ENCODE results near the gene SMPD2. TPM values are rescaled to one million over a fixed set of nuclear protein-coding genes. Genes with fewer than 3 reads are reported as not detected.
A peak's percentile ranks its signal among the peaks of the same experiment; 100 is the strongest.

Gene SMPD2
- total RNA-seq (1 to 10 TPM; 6.6 to 9.5 TPM), polyA plus RNA-seq (10 to 100 TPM in 1 of 2 donors, 1 to 10 TPM in 1; 2.5 to 10.6 TPM)
- long read RNA-seq, donor 1, transcript SMPD2-201 (10 exons, 1,645 nt): major isoform, 28 of 43 reads
- long read RNA-seq, donor 1, partial matches to known transcripts: 1 of 43 reads
- long read RNA-seq, donor 1, other reads (novel, unspliced or antisense): 14 of 43 reads
- long read RNA-seq, donor 2, transcript SMPD2-201 (10 exons, 1,645 nt): major isoform, 6 of 13 reads
- long read RNA-seq, donor 2, partial matches to known transcripts: 1 of 13 reads
- long read RNA-seq, donor 2, other reads (novel, unspliced or antisense): 5 of 13 reads

GRCh38 chr6:109440331-109441068 is at the start of gene SMPD2, which contains the start of gene PPIL6:
Gene SMPD2, plus strand, starts transcription at chr6:109440724. Its CDS starts 398 bp downstream, at chr6:109441122.
Gene PPIL6, minus strand, starts transcription at chr6:109440628. Its CDS starts 38 bp downstream, at chr6:109440590.
- Histone ChIP-seq H3K27ac (ENCODE audit: low read depth in 1 of 2, low read length in 2 of 2) (peak within 1 kb of the TSS in 1 of 2 donors; percentile 35), H3K4me3 (ENCODE audit: low read length in 2 of 2) (peak within 1 kb of the TSS; percentile 57 to 63), H3K4me1 (ENCODE audit: control insufficient read depth in 1 of 2, insufficient read depth in 2 of 2, low read length in 2 of 2) (no peaks in the 10 kb centered on the region), H3K27me3 (ENCODE audit: control insufficient read depth in 1 of 2, insufficient read depth in 2 of 2, low read length in 1 of 2) (no peaks in the 10 kb centered on the region), H3K9me3 (ENCODE audit: control insufficient read depth, low read length) (no peaks in the 10 kb centered on the region), H3K36me3 (ENCODE audit: control insufficient read depth in 1 of 2, insufficient read depth in 2 of 2, low read length in 1 of 2) (peaks cover 0 to 2% of the 10 kb centered on the region in 2 donors)
- intact Hi-C loops (cut with DNase I): loop anchor here (1.0 to 2.0 kb wide), 3 partner anchors 43 to 246 kb away; partner anchors contain the start of genes CD164 (in 2 of the 2) and ZBTB24 (in 1 of the 2)
- 0% methylated on average over 76 to 102 of the region's 102 CpGs for WGBS, 2 donors
- ATAC-seq (ENCODE audit: low FRiP score) (peak; percentile 96), DNase-seq (peak; percentile 94 to 96)

GRCh38 chr6:109393157-109393885 is 47.2 kb upstream of the SMPD2 start:
- Histone ChIP-seq H3K4me3 (ENCODE audit: low read length in 2 of 2) (no peak overlapping the region), H3K27me3 (ENCODE audit: control insufficient read depth in 1 of 2, insufficient read depth in 2 of 2, low read length in 1 of 2) (no peaks in the 10 kb centered on the region), H3K9me3 (ENCODE audit: control insufficient read depth, low read length) (no peaks in the 10 kb centered on the region), H3K4me1 (ENCODE audit: control insufficient read depth in 1 of 2, insufficient read depth in 2 of 2, low read length in 2 of 2) (no peaks in the 10 kb centered on the region), H3K36me3 (ENCODE audit: control insufficient read depth in 1 of 2, insufficient read depth in 2 of 2, low read length in 1 of 2) (no peaks in the 10 kb centered on the region), H3K27ac (ENCODE audit: low read depth in 1 of 2, low read length in 2 of 2) (no peak overlapping the region)
- ATAC-seq (ENCODE audit: low FRiP score) (no peak), DNase-seq (no peak)
- intact Hi-C loops (cut with DNase I): no loop called here
- 90 to 95% methylated on average over 5 of the region's 5 CpGs for WGBS, 2 donors

- Histone ChIP-seq H3K27ac (ENCODE audit: low read depth in 1 of 2, low read length in 2 of 2) (no peak overlapping the region), H3K27me3 (ENCODE audit: control insufficient read depth in 1 of 2, insufficient read depth in 2 of 2, low read length in 1 of 2) (no peaks in the 10 kb centered on the region), H3K36me3 (ENCODE audit: control insufficient read depth in 1 of 2, insufficient read depth in 2 of 2, low read length in 1 of 2) (no peaks in the 10 kb centered on the region), H3K4me1 (ENCODE audit: control insufficient read depth in 1 of 2, insufficient read depth in 2 of 2, low read length in 2 of 2) (no peaks in the 10 kb centered on the region), H3K4me3 (ENCODE audit: low read length in 2 of 2) (no peak overlapping the region), H3K9me3 (ENCODE audit: control insufficient read depth, low read length) (no peaks in the 10 kb centered on the region)
- no peak for ATAC-seq (ENCODE audit: low FRiP score)
- 71 to 78% methylated on average over 2 of the region's 2 CpGs for WGBS, 2 donors
- DNase-seq: no peak
- intact Hi-C loops (cut with DNase I): no loop called here
Measured at GRCh38 chr6:109393886-109394281, 46.6 kb upstream of the SMPD2 start.

- Histone ChIP-seq H3K36me3 (ENCODE audit: control insufficient read depth in 1 of 2, insufficient read depth in 2 of 2, low read length in 1 of 2) (no peaks in the 10 kb centered on the region), H3K27ac (ENCODE audit: low read depth in 1 of 2, low read length in 2 of 2) (no peak overlapping the region), H3K9me3 (ENCODE audit: control insufficient read depth, low read length) (no peaks in the 10 kb centered on the region), H3K4me1 (ENCODE audit: control insufficient read depth in 1 of 2, insufficient read depth in 2 of 2, low read length in 2 of 2) (peaks cover 0 to 1% of the 10 kb centered on the region in 2 donors), H3K4me3 (ENCODE audit: low read length in 2 of 2) (no peak overlapping the region), H3K27me3 (ENCODE audit: control insufficient read depth in 1 of 2, insufficient read depth in 2 of 2, low read length in 1 of 2) (no peaks in the 10 kb centered on the region)
- DNase-seq: no peak
- intact Hi-C loops (cut with DNase I): no loop called here
- WGBS, 2 donors: 93 to 96% methylated on average over 12 of the region's 12 CpGs
- no peak for ATAC-seq (ENCODE audit: low FRiP score)
Measured at GRCh38 chr6:109396046-109396718, 44.3 kb upstream of the SMPD2 start.

- Histone ChIP-seq H3K9me3 (ENCODE audit: control insufficient read depth, low read length) (no peaks in the 10 kb centered on the region), H3K4me1 (ENCODE audit: control insufficient read depth in 1 of 2, insufficient read depth in 2 of 2, low read length in 2 of 2) (peaks cover 0 to 1% of the 10 kb centered on the region in 2 donors), H3K36me3 (ENCODE audit: control insufficient read depth in 1 of 2, insufficient read depth in 2 of 2, low read length in 1 of 2) (no peaks in the 10 kb centered on the region), H3K27ac (ENCODE audit: low read depth in 1 of 2, low read length in 2 of 2) (no peak overlapping the region), H3K27me3 (ENCODE audit: control insufficient read depth in 1 of 2, insufficient read depth in 2 of 2, low read length in 1 of 2) (no peaks in the 10 kb centered on the region), H3K4me3 (ENCODE audit: low read length in 2 of 2) (no peak overlapping the region)
- DNase-seq (no peak), ATAC-seq (ENCODE audit: low FRiP score) (no peak)
- intact Hi-C loops (cut with DNase I): no loop called here
- WGBS, 2 donors: 79 to 82% methylated on average over 4 of the region's 4 CpGs
Measured at GRCh38 chr6:109397020-109397419, 43.5 kb upstream of the SMPD2 start.

- 89 to 94% methylated on average over 4 of the region's 4 CpGs for WGBS, 2 donors
- no peaks in the 10 kb centered on the region for H3K36me3 ChIP-seq (ENCODE audit: control insufficient read depth in 1 of 2, insufficient read depth in 2 of 2, low read length in 1 of 2)
- ATAC-seq (ENCODE audit: low FRiP score) (no peak), DNase-seq (no peak)
- no peaks in the 10 kb centered on the region for H3K4me1 ChIP-seq (ENCODE audit: control insufficient read depth in 1 of 2, insufficient read depth in 2 of 2, low read length in 2 of 2)
- no peak overlapping the region for H3K4me3 ChIP-seq (ENCODE audit: low read length in 2 of 2)
- intact Hi-C loops (cut with DNase I): no loop called here
- no peak overlapping the region for H3K27ac ChIP-seq (ENCODE audit: low read depth in 1 of 2, low read length in 2 of 2)
- H3K9me3 ChIP-seq (ENCODE audit: control insufficient read depth, low read length): no peaks in the 10 kb centered on the region
- no peaks in the 10 kb centered on the region for H3K27me3 ChIP-seq (ENCODE audit: control insufficient read depth in 1 of 2, insufficient read depth in 2 of 2, low read length in 1 of 2)
Measured at GRCh38 chr6:109406196-109406595, 34.3 kb upstream of the SMPD2 start.

GRCh38 chr6:109411034-109411433 is 29.5 kb upstream of the SMPD2 start:
- intact Hi-C loops (cut with DNase I): no loop called here
- H3K4me1 ChIP-seq (ENCODE audit: control insufficient read depth in 1 of 2, insufficient read depth in 2 of 2, low read length in 2 of 2): no peaks in the 10 kb centered on the region
- H3K4me3 ChIP-seq (ENCODE audit: low read length in 2 of 2): no peak overlapping the region
- no peaks in the 10 kb centered on the region for H3K27me3 ChIP-seq (ENCODE audit: control insufficient read depth in 1 of 2, insufficient read depth in 2 of 2, low read length in 1 of 2)
- H3K27ac ChIP-seq (ENCODE audit: low read depth in 1 of 2, low read length in 2 of 2): no peak overlapping the region
- DNase-seq: no peak
- ATAC-seq (ENCODE audit: low FRiP score): no peak
- 88 to 89% methylated on average over 2 of the region's 2 CpGs for WGBS, 2 donors
- no peaks in the 10 kb centered on the region for H3K36me3 ChIP-seq (ENCODE audit: control insufficient read depth in 1 of 2, insufficient read depth in 2 of 2, low read length in 1 of 2)
- no peaks in the 10 kb centered on the region for H3K9me3 ChIP-seq (ENCODE audit: control insufficient read depth, low read length)

- Histone ChIP-seq H3K36me3 (ENCODE audit: control insufficient read depth in 1 of 2, insufficient read depth in 2 of 2, low read length in 1 of 2) (no peaks in the 10 kb centered on the region), H3K9me3 (ENCODE audit: control insufficient read depth, low read length) (no peaks in the 10 kb centered on the region), H3K27ac (ENCODE audit: low read depth in 1 of 2, low read length in 2 of 2) (no peak overlapping the region), H3K4me1 (ENCODE audit: control insufficient read depth in 1 of 2, insufficient read depth in 2 of 2, low read length in 2 of 2) (peaks cover 0 to 1% of the 10 kb centered on the region in 2 donors), H3K27me3 (ENCODE audit: control insufficient read depth in 1 of 2, insufficient read depth in 2 of 2, low read length in 1 of 2) (no peaks in the 10 kb centered on the region), H3K4me3 (ENCODE audit: low read length in 2 of 2) (no peak overlapping the region)
- no peak for DNase-seq
- intact Hi-C loops (cut with DNase I): no loop called here
- ATAC-seq (ENCODE audit: low FRiP score): no peak
- WGBS, 2 donors: 66 to 73% methylated on average over 4 of the region's 4 CpGs
Measured at GRCh38 chr6:109417646-109418045, 22.9 kb upstream of the SMPD2 start.
